ENCODE results near the gene ACP3.

ACP3 gene, protein sequence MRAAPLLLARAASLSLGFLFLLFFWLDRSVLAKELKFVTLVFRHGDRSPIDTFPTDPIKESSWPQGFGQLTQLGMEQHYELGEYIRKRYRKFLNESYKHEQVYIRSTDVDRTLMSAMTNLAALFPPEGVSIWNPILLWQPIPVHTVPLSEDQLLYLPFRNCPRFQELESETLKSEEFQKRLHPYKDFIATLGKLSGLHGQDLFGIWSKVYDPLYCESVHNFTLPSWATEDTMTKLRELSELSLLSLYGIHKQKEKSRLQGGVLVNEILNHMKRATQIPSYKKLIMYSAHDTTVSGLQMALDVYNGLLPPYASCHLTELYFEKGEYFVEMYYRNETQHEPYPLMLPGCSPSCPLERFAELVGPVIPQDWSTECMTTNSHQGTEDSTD

DNA sequence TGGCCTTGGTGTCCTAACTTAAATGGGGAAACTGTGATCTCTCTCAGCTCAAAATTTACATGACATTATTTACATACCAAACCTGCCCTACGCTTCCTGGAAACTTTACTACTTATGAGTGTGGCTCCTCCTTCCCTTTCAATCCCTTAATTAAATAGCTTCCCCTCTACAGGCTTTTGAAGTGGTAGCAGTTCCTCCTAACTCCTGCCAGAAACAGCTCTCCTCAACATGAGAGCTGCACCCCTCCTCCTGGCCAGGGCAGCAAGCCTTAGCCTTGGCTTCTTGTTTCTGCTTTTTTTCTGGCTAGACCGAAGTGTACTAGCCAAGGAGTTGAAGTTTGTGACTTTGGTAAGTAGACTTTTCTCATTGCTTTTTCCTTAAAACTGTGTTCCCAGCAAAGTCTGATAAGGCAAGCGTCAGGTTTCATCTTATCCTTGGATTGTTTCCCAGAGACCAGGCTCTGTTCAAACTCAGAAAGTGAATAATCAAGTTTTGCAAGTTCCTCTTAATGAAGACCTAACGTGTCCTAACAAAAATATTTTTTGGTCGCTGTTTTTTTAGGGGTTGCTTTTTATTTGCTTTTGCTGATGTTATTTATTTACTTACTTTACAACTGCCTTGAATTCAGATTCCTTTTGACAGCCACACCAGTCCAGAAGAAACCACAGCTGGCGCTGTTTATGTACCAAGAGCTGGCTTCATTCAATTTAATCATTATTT lies at the start of gene ACP3:
TSS of gene ACP3 (plus strand) at position 179 of the 720 bp plus-strand sequence. CDS start at position 229, 50 bp downstream.
- H3K27me3 Mint-ChIP-seq: peaks cover 18% of the 10 kb centered on the region
- no peaks in the 10 kb centered on the region for H3K36me3 Mint-ChIP-seq
- no peaks in the 10 kb centered on the region for H3K4me1 Mint-ChIP-seq (ENCODE audit: low read depth)
- no peaks in the 10 kb centered on the region for H3K9me3 Mint-ChIP-seq (ENCODE audit: low read depth)
- H3K27ac Mint-ChIP-seq: no peak within 1 kb of the TSS
- no peak within 1 kb of the TSS for H3K4me3 Mint-ChIP-seq

DNA sequence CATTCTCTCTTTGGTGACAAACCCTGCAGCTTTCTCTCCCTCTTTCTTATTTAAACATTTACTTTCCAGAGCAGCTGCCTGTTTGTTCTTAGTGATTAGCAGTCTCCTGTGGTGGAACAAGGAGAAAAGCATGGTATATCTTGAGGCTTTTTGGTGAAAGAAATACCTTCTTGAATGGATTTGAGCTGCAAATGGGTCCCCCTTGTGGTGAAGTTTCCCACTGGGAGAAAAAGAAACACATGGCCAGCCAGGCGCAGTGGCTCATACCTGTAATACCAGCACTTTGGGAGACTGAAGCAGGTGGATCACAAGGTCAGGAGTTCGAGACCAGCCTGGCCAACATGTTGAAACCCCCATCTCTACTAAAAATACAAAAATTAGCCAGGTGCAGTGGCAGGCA lies 48.3 kb upstream of the ACP3 start:
- H3K27me3 Mint-ChIP-seq: peaks cover 2% of the 10 kb centered on the region
- no peak overlapping the region for H3K27ac Mint-ChIP-seq
- no peaks in the 10 kb centered on the region for H3K36me3 Mint-ChIP-seq
- no peak overlapping the region for H3K4me3 Mint-ChIP-seq
- no peaks in the 10 kb centered on the region for H3K4me1 Mint-ChIP-seq (ENCODE audit: low read depth)
- no peaks in the 10 kb centered on the region for H3K9me3 Mint-ChIP-seq (ENCODE audit: low read depth)

DNA sequence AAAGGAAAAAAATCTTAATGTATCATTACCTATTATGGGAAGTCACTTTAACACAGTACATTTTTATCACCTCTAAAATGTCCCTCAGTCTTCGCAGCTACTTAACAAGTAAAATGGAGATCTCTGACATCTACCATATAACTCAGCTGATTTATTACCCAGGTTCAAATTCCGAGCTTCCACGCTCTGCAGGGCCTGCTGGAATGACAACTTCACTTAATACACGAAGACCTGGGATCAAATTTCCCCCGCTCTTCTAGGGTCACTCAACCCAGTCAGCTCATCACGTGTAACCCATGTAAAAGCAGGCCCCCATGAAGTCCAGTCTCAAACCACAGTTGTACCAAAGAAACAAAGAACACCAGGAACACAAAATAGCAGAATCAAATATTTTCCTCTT lies 44.2 kb upstream of the ACP3 start:
- no peak overlapping the region for H3K27ac Mint-ChIP-seq
- H3K9me3 Mint-ChIP-seq (ENCODE audit: low read depth): peaks cover 5% of the 10 kb centered on the region
- H3K27me3 Mint-ChIP-seq: peaks cover 2% of the 10 kb centered on the region
- H3K36me3 Mint-ChIP-seq: peaks cover 3% of the 10 kb centered on the region
- no peak overlapping the region for H3K4me3 Mint-ChIP-seq
- H3K4me1 Mint-ChIP-seq (ENCODE audit: low read depth): no peaks in the 10 kb centered on the region

DNA sequence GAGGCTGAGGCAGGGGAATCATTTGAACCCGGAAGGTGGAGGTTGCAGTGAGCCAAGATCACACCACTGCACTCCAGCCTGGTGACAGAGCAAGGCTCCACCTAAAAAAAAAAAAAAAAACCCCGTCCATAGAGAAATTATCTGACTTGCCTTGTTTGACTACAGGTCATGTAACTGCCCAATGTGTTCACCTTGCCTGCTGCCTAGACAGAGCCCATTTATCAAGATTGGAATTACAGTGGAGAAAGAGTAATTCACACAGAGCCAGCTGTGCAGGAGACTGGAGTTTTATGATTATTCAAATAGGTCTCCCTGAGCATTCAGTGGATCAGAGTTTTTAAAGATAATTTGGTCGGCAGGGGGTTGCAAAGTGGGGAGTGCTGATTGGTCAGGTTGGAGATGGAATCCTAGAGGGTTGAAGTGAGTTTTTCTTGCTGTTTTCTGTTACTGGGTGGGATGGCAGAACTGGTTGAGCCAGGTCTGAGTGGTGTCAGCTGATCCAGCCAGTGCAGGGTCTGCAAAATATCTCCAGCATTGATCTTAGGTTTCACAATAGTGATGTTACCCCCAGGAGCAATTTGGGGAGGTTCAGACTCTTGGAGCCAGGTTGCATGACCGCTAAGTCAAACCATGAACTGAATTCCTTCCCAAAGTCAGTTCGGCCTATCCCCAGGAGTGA lies 40.8 kb upstream of the ACP3 start:
- no peaks in the 10 kb centered on the region for H3K27me3 Mint-ChIP-seq
- H3K9me3 Mint-ChIP-seq (ENCODE audit: low read depth): peaks cover 9% of the 10 kb centered on the region
- no peaks in the 10 kb centered on the region for H3K4me1 Mint-ChIP-seq (ENCODE audit: low read depth)
- no peak overlapping the region for H3K27ac Mint-ChIP-seq
- peaks cover 3% of the 10 kb centered on the region for H3K36me3 Mint-ChIP-seq
- no peak overlapping the region for H3K4me3 Mint-ChIP-seq

DNA sequence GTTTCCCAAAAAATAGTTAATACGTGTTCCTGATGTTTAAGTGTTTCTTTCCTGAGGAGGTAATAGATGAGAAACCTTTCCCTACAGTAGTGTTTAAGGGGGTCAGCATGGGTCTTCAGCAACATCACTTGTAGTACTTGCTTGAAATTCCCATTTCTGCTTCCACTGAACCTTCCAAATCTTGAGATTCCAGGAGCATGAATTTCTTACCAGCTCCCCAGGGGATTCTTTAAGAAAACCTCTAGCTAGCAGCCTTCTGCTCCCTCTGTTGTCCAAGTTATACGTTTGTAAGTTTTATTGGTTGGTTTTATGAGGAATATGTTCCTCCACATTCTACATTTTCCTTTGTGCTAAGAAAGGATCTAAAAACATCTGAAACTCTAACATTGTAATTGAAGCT lies 38.2 kb upstream of the ACP3 start:
- H3K27me3 Mint-ChIP-seq: no peaks in the 10 kb centered on the region
- H3K4me1 Mint-ChIP-seq (ENCODE audit: low read depth): no peaks in the 10 kb centered on the region
- H3K36me3 Mint-ChIP-seq: peaks cover 3% of the 10 kb centered on the region
- H3K9me3 Mint-ChIP-seq (ENCODE audit: low read depth): peaks cover 9% of the 10 kb centered on the region
- no peak overlapping the region for H3K4me3 Mint-ChIP-seq
- H3K27ac Mint-ChIP-seq: no peak overlapping the region

DNA sequence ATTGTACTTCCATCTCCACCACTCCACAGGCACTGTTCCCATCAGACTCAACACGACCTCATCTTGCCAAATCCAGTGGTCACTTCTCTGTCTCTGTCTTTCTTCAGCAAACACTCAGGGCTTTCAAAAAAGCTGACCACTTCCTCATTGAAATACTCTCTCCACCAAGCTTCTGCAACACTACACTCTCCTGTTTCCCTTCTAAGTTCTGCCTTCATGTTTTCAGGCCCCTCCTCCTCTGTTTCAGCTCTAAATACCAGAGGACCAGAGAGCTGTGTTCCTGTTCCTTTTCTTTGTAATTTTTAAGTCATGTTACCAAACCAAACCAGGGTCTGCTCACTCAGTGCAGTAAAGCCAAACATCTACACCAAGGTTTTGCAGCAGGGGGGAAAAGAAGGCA lies 33.8 kb upstream of the ACP3 start:
- Mint-ChIP-seq H3K27me3 (peaks cover 12% of the 10 kb centered on the region), H3K27ac (no peak overlapping the region), H3K9me3 (ENCODE audit: low read depth) (peaks cover 8% of the 10 kb centered on the region), H3K36me3 (no peaks in the 10 kb centered on the region), H3K4me1 (ENCODE audit: low read depth) (no peaks in the 10 kb centered on the region), H3K4me3 (no peak overlapping the region)

DNA sequence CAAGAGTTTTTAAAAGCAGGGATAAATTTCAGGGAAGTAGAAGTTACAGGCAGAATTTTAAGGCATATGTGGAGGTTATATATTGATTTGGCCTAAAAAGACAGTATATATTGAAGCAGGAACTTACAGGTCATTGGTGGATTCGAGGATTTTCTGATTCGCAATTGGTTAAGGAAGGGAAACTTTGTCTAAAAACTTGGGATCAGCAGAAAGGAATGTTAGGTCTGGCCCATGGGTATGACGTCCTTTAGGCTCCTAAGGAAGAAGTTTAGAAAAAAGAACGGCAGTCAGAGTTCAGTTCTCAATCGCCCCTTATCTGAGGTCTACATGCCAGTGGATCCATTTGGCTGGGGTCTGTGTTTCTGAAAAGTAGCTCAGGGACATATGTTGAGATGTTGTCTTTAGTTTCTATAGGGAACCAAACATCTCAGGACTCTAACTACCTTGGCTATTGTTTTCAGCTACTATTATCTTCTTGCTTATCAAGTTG lies 33.2 kb upstream of the ACP3 start:
- Mint-ChIP-seq H3K36me3 (no peaks in the 10 kb centered on the region), H3K27me3 (peaks cover 12% of the 10 kb centered on the region), H3K4me3 (no peak overlapping the region), H3K4me1 (ENCODE audit: low read depth) (no peaks in the 10 kb centered on the region), H3K9me3 (ENCODE audit: low read depth) (peaks cover 8% of the 10 kb centered on the region), H3K27ac (no peak overlapping the region)

DNA sequence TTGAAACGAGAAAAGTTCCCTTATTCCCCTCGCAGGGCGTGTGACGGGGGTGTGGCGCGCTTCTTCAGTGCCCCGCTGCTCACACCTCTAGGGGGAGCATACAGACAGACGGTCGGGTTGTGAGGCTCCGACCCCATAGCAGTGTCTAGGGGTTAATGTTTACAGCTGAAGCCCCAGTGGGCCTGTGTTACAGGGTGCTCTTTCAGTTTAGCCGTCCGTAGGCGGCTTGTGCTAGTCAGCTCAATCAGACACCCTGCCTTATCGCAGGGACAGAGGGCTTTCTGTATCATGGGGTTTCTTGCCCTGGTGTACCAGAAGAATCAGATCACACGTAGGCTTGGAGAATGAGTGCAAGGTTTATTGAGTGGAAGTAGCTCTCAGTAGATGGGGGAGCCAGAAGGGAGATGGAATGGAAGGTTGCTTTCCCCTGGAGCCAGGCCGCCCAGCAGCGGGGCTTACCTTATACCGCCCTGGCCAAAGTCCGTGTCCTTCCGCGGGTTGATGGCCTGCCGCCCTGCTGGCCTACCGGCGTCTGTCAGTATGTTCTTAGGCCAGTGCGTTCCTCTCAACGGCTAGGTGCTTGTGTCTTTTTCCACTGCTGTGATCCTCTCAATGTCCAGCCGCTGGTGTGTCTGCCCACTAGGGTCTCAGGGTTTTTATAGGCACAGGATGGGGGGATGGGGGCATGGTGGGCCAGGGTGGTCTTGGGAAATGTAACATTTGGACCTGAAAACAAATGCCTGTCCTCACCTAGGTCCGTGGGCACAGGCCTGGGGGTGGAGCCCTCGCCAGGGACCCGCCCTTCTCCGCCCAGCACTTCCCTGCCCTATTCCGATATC lies 32.2 kb upstream of the ACP3 start:
- Mint-ChIP-seq H3K9me3 (ENCODE audit: low read depth) (peaks cover 8% of the 10 kb centered on the region), H3K4me3 (no peak overlapping the region), H3K4me1 (ENCODE audit: low read depth) (no peaks in the 10 kb centered on the region), H3K27me3 (peaks cover 14% of the 10 kb centered on the region), H3K36me3 (no peaks in the 10 kb centered on the region), H3K27ac (no peak overlapping the region)

DNA sequence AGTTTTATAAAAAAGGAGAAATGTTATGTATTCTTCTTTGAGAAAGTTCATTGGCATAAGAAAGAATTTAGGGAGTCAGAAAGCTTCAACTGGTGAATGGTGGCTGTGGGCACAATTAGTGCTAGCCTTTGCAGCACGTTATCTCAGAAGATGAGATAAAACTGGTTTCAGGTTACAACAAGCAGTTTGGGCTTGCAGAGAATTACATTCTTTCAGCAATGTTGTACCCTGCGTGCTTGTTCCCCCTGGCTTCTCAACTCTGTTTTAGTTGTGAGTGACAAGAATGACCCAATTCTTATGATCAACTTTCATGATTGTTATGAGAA lies 31.6 kb upstream of the ACP3 start:
- Mint-ChIP-seq H3K27me3 (peaks cover 14% of the 10 kb centered on the region), H3K4me3 (no peak overlapping the region), H3K36me3 (no peaks in the 10 kb centered on the region), H3K9me3 (ENCODE audit: low read depth) (peaks cover 8% of the 10 kb centered on the region), H3K27ac (no peak overlapping the region), H3K4me1 (ENCODE audit: low read depth) (no peaks in the 10 kb centered on the region)

DNA sequence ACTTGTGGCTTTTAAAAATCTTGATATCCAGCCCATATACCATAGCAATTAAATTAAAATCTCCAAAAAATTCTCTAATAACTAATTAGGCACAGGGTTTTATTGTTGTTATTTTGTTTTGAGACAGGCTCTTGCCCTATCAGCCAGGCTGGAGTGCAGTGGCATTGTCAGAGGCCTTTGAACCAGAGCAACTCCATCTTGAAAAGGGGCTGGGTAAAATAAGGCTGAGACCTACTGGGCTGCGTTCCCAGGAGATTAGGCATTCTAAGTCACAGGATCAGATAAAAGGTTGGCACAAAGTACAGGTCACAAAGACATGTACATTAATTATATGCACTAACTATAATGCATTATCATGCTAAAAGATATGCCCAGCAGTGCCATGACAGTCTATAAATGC lies 31.2 kb upstream of the ACP3 start:
- Mint-ChIP-seq H3K27me3 (peaks cover 17% of the 10 kb centered on the region), H3K4me3 (no peak overlapping the region), H3K27ac (no peak overlapping the region), H3K9me3 (ENCODE audit: low read depth) (peaks cover 8% of the 10 kb centered on the region), H3K4me1 (ENCODE audit: low read depth) (no peaks in the 10 kb centered on the region), H3K36me3 (no peaks in the 10 kb centered on the region)

DNA sequence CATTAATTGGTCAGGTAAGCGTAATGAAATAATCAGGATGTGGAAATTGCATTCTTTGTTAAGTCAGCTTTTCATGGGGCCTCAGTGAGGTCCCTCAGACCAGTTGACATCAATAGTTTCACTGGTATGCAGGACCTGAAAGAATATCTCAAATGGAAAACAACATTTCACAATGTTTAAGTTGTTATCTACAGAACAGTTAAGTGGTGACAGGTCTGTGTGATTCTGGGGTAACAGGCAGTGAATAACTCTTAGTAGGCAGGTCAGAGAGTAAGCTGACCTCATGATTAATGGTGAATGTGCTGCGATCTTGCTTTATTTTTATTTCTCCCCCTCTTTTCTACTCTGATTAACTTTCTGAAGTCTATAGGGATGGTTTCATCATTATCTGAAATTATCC lies 28.9 kb upstream of the ACP3 start:
- Mint-ChIP-seq H3K4me3 (no peak overlapping the region), H3K27ac (no peak overlapping the region), H3K36me3 (no peaks in the 10 kb centered on the region), H3K9me3 (ENCODE audit: low read depth) (peaks cover 8% of the 10 kb centered on the region), H3K27me3 (peaks cover 19% of the 10 kb centered on the region), H3K4me1 (ENCODE audit: low read depth) (no peaks in the 10 kb centered on the region)

DNA sequence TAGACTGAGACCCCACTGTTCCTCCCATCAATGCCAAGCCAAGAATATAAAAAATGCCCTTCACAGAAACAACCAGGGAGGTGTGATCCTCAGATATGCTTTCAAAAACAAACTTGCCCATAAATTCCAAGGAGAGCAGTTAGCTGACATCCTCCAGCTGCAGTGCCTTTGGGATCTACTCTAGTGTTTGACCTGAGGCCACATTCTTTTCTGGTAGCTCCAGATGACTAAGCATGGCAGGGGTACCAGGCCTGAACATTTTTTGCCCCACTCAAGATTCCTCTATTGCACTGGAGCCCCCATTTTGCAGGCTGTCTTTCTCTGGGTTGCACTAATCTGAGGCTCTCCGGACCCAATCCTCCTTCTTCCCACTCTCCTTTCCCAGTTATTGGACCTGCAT lies 27.9 kb upstream of the ACP3 start:
- Mint-ChIP-seq H3K4me1 (ENCODE audit: low read depth) (no peaks in the 10 kb centered on the region), H3K9me3 (ENCODE audit: low read depth) (peaks cover 8% of the 10 kb centered on the region), H3K4me3 (no peak overlapping the region), H3K27ac (no peak overlapping the region), H3K27me3 (peaks cover 19% of the 10 kb centered on the region), H3K36me3 (no peaks in the 10 kb centered on the region)

DNA sequence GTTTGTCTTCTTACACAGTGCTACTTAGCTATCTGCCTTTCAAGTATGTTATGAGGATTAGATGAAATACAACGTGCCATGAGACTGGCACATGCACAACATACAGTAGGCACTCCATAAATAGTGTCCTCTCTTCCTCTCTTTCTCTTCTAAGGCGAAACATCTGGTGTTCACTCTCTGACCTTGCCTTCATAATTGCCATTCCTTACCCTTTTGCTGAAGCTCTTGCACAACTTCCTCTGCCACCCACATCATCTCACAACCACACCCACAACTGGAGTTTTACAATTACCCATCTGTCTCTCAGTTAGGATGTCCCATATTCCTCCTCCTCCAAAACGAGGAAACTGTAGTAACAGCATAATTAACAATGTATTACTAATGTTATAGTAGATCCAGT lies 26.4 kb upstream of the ACP3 start:
- Mint-ChIP-seq H3K36me3 (no peaks in the 10 kb centered on the region), H3K9me3 (ENCODE audit: low read depth) (peaks cover 10% of the 10 kb centered on the region), H3K27ac (no peak overlapping the region), H3K4me1 (ENCODE audit: low read depth) (no peaks in the 10 kb centered on the region), H3K27me3 (peaks cover 21% of the 10 kb centered on the region), H3K4me3 (no peak overlapping the region)

DNA sequence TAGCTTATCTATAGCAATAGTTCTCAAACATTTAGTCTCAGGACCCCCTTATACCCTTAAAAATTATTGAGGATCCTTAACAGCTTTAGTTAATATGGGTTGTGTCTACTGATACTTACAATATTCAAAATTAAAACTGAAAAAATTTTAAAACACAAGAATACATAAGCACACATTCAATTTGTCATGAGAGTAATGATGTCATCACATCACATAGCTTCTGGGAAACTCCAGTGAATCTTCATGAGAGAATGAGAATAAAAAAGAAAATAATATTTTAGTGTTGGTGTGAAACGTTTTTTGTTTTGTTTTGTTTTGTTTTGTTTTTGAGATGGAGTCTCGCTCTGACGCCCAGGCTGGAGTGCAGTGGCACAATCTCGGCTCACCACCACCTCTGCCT lies 25.2 kb upstream of the ACP3 start:
- H3K27ac Mint-ChIP-seq: no peak overlapping the region
- no peaks in the 10 kb centered on the region for H3K4me1 Mint-ChIP-seq (ENCODE audit: low read depth)
- no peaks in the 10 kb centered on the region for H3K36me3 Mint-ChIP-seq
- H3K27me3 Mint-ChIP-seq: peaks cover 20% of the 10 kb centered on the region
- H3K4me3 Mint-ChIP-seq: no peak overlapping the region
- peaks cover 16% of the 10 kb centered on the region for H3K9me3 Mint-ChIP-seq (ENCODE audit: low read depth)
